ENCODE data around the gene MRPL58. TPM values are rescaled to one million over a fixed set of nuclear protein-coding genes. Genes with fewer than 3 reads are reported as not detected.
"Not testable (repeated sequence)": the region's sequence is repeated elsewhere in the genome, so short reads cannot be mapped to it uniquely, and the experiment has no call there.

Gene MRPL58
- total RNA-seq, 2 experiments from 2014 or later, result 75.3 to 84.2 TPM

DNA sequence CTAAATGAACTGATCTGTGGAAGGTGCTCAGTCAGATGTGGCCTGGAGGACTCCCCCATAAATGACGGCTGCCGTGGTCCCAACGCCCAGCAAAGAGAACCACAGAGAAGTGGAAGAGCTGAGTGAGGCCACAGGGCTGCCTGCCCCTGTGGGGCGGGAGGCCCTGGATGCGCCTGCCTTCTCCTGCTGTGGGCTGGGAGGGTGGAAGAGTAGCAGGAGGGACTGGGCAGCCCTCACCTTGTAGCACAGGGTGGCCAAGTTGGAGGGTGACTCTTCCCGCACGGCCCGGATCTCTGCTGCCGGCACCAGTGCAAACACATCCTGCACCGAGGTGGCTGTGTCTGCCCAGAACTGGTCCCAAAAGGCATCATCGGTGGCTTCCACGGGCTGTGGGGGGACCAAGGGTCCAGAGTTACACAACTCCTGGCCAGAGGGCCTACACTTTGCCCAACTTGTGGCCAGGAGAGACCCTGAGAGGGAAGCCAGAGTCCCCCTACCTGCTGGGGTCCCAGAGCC, 48.2 kb upstream of the MRPL58 start:
- Histone ChIP-seq H3K79me2 (ENCODE audit: insufficient read depth, low read depth, low read length) (no peaks in the 10 kb centered on the region), H3K9me3 (ENCODE audit: low read length) (no peaks in the 10 kb centered on the region), H3K27ac (ENCODE audit: low read depth, low read length, poor library complexity, severe bottlenecking) (no peak overlapping the region), H3K4me2 (ENCODE audit: low read length) (no peak overlapping the region), H2AFZ (ENCODE audit: low read length) (no peak overlapping the region), H3K4me3 (ENCODE audit: low read depth, low read length, poor library complexity, severe bottlenecking) (no peak overlapping the region), H3K4me1 (ENCODE audit: insufficient read depth, low read length, poor library complexity, severe bottlenecking) (peaks cover 7% of the 10 kb centered on the region), H3K36me3 (ENCODE audit: insufficient read depth, low read length) (no peaks in the 10 kb centered on the region), H4K20me1 (ENCODE audit: insufficient read depth, low read length) (no peaks in the 10 kb centered on the region), H3K9me2 (ENCODE audit: insufficient read depth, low read length) (no peaks in the 10 kb centered on the region)
- no peak for DNase-seq (ENCODE audit: low spot score)
- TF ChIP-seq, protein P1, sequence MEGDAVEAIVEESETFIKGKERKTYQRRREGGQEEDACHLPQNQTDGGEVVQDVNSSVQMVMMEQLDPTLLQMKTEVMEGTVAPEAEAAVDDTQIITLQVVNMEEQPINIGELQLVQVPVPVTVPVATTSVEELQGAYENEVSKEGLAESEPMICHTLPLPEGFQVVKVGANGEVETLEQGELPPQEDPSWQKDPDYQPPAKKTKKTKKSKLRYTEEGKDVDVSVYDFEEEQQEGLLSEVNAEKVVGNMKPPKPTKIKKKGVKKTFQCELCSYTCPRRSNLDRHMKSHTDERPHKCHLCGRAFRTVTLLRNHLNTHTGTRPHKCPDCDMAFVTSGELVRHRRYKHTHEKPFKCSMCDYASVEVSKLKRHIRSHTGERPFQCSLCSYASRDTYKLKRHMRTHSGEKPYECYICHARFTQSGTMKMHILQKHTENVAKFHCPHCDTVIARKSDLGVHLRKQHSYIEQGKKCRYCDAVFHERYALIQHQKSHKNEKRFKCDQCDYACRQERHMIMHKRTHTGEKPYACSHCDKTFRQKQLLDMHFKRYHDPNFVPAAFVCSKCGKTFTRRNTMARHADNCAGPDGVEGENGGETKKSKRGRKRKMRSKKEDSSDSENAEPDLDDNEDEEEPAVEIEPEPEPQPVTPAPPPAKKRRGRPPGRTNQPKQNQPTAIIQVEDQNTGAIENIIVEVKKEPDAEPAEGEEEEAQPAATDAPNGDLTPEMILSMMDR (conservative IDR thresholded peaks at IDR 0.05; ENCODE audit: low read length), result no peak
- TF ChIP-seq EZH2phosphoT487 (IDR thresholded peaks at IDR 0.05; ENCODE audit: borderline replicate concordance, low read depth, low read length), result no peak
- BruUV-seq (replicated peaks), result no TSS peak
- ChIA-PET CTCF (ENCODE audit: unreplicated experiment) (interaction anchor here (0.6 to 1.4 kb wide), 3 partner anchors 8 to 99 kb away, joined by 3 to 4 read pairs (median 4); partner anchors contain the start of genes CDR2L and HID1), POLR2A (interaction anchor here (0.7 kb wide), 2 partner anchors 47 to 60 kb away, joined by 3 read pairs; no protein-coding TSS in a partner anchor)
- intact Hi-C loops (cut with micrococcal nuclease; ENCODE audit: unreplicated experiment), result no loop called here

DNA sequence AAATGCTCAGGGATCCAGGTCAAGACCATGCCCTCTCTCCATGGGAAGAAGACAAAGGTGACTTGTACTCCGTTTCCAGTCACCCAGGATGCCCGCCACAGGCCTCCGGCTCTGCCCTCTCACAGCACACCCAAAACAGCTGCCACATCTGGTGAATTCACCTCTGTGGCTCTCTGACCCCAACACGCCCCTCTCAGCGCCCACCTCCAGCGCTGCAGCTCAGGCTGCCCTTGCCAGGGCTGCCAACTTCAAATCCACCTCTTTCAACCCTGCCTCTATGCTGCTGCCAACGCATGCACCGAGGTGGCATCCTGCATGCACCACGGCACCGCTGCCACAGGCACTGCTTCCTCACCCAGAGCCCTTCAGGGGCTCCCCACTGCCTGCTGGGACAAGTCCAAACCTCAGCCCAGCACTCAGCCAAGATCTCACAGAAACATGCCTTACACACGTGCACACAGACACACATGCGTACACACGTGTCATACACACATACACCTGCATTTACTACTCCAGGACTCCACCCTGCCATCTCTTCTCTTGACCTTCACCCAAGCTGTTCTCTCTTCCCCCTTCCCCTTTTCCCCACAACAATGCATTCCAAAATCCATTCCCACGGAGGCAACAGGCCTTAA, 47.4 kb upstream of the MRPL58 start:
- H3K9me3 ChIP-seq (ENCODE audit: low read length), result no peaks in the 10 kb centered on the region
- no peak overlapping the region for H3K4me2 ChIP-seq (ENCODE audit: low read length)
- no peaks in the 10 kb centered on the region for H3K36me3 ChIP-seq (ENCODE audit: insufficient read depth, low read length)
- no peak overlapping the region for H3K4me3 ChIP-seq (ENCODE audit: low read depth, low read length, poor library complexity, severe bottlenecking)
- TF ChIP-seq, protein P1 (conservative IDR thresholded peaks at IDR 0.05; ENCODE audit: low read length), result no peak
- no peak for TF ChIP-seq EZH2phosphoT487 (IDR thresholded peaks at IDR 0.05; ENCODE audit: borderline replicate concordance, low read depth, low read length)
- ChIA-PET CTCF (ENCODE audit: unreplicated experiment) (no interaction called here), POLR2A (no interaction called here)
- H3K27ac ChIP-seq (ENCODE audit: low read depth, low read length, poor library complexity, severe bottlenecking), result no peak overlapping the region
- DNase-seq (ENCODE audit: low spot score), result no peak
- intact Hi-C loops (cut with micrococcal nuclease; ENCODE audit: unreplicated experiment), result no loop called here
- no peaks in the 10 kb centered on the region for H3K9me2 ChIP-seq (ENCODE audit: insufficient read depth, low read length)
- H3K4me1 ChIP-seq (ENCODE audit: insufficient read depth, low read length, poor library complexity, severe bottlenecking), result peaks cover 7% of the 10 kb centered on the region
- H2AFZ ChIP-seq (ENCODE audit: low read length), result no peak overlapping the region
- no peaks in the 10 kb centered on the region for H3K79me2 ChIP-seq (ENCODE audit: insufficient read depth, low read depth, low read length)
- BruUV-seq (replicated peaks), result no TSS peak
- no peaks in the 10 kb centered on the region for H4K20me1 ChIP-seq (ENCODE audit: insufficient read depth, low read length)

DNA sequence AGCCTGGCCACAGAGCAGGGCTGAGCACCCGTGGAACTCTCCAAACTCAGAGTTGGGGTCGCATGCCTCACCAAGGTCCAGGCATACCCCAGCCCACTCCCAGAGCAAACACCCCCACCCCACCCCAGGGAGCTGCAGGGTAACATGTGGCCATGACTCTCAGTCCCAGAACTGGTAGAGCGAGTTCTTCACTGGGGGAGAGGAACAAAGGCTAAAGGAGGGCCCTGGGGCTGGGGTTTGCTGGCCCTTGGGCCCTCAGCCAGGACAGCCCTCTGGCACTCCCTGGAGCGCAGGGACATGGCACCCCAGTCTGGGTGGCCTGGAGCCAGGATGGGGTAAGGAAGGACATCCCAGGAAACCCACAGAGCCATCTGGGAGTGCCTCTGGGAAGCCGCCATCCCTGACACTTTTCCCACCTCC, 44.1 kb upstream of the MRPL58 start:
- intact Hi-C loops (cut with micrococcal nuclease; ENCODE audit: unreplicated experiment), result no loop called here
- Histone ChIP-seq H3K4me1 (ENCODE audit: insufficient read depth, low read length, poor library complexity, severe bottlenecking) (peaks cover 10% of the 10 kb centered on the region), H3K9me2 (ENCODE audit: insufficient read depth, low read length) (no peaks in the 10 kb centered on the region), H3K4me2 (ENCODE audit: low read length) (no peak overlapping the region), H3K79me2 (ENCODE audit: insufficient read depth, low read depth, low read length) (no peaks in the 10 kb centered on the region), H3K9me3 (ENCODE audit: low read length) (no peaks in the 10 kb centered on the region), H2AFZ (ENCODE audit: low read length) (no peak overlapping the region), H3K27ac (ENCODE audit: low read depth, low read length, poor library complexity, severe bottlenecking) (no peak overlapping the region), H4K20me1 (ENCODE audit: insufficient read depth, low read length) (no peaks in the 10 kb centered on the region), H3K4me3 (ENCODE audit: low read depth, low read length, poor library complexity, severe bottlenecking) (no peak overlapping the region), H3K36me3 (ENCODE audit: insufficient read depth, low read length) (no peaks in the 10 kb centered on the region)
- no peak for DNase-seq (ENCODE audit: low spot score)
- no peak for TF ChIP-seq EZH2phosphoT487 (IDR thresholded peaks at IDR 0.05; ENCODE audit: borderline replicate concordance, low read depth, low read length)
- TF ChIP-seq, protein P1 (conservative IDR thresholded peaks at IDR 0.05; ENCODE audit: low read length), result no peak
- ChIA-PET CTCF (ENCODE audit: unreplicated experiment) (no interaction called here), POLR2A (interaction anchor here (0.7 kb wide), 1 partner anchor 139 kb away, joined by 3 read pairs; no protein-coding TSS in a partner anchor)
- BruUV-seq (replicated peaks), result no TSS peak

DNA sequence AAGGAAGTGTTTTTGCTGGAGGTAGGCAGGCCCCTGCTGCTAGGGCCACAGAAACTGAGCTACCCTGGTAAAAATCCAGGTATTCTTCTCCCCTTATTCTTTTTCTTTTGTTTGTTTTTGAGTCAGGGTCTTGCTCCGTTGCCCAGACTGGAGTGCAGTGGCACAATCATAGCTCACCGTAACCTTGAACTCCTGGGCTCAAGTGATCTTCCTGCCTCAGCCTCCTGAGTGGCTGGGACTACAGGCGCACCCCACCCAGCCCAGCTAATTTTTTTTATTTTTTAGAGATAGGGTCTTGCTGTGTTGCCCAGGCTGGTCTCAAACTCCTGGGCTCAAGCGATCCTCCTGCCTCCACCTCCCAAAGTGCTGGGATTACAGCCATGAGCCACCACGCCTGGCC, 43.0 kb upstream of the MRPL58 start:
- H4K20me1 ChIP-seq (ENCODE audit: insufficient read depth, low read length); H3K4me3 ChIP-seq (ENCODE audit: low read depth, low read length, poor library complexity, severe bottlenecking); CTCF ChIA-PET (ENCODE audit: unreplicated experiment); H2AFZ ChIP-seq (ENCODE audit: low read length); BruUV-seq (replicated peaks); intact Hi-C loops (cut with micrococcal nuclease; ENCODE audit: unreplicated experiment); H3K27ac ChIP-seq (ENCODE audit: low read depth, low read length, poor library complexity, severe bottlenecking); H3K9me3 ChIP-seq (ENCODE audit: low read length); DNase-seq (ENCODE audit: low spot score); H3K79me2 ChIP-seq (ENCODE audit: insufficient read depth, low read depth, low read length); H3K36me3 ChIP-seq (ENCODE audit: insufficient read depth, low read length); H3K4me2 ChIP-seq (ENCODE audit: low read length); H3K9me2 ChIP-seq (ENCODE audit: insufficient read depth, low read length): not testable (repeated sequence)
- POLR2A ChIA-PET, result interaction anchor here (0.6 to 0.9 kb wide), 3 partner anchors 16 to 717 kb away, joined by 3 to 4 read pairs (median 3); no protein-coding TSS in a partner anchor
- H3K4me1 ChIP-seq (ENCODE audit: insufficient read depth, low read length, poor library complexity, severe bottlenecking), result peaks cover 10% of the 10 kb centered on the region

Data from OCI-LY7 (cell line).